Activated T-cell treated with anti-CD3 and anti-CD28 coated beads, Interleukin-2, amount 50 U/mL, for 24 hours (primary cell): ENCODE measurements around the gene ARID4A.

Experiments used
- DNase-seq: peaks from one replicate; pipeline ENCODE4 v3.0.0-alpha.2; 2020
- H3K27ac Mint-ChIP-seq: 2 replicates; pipeline ENCODE4 v1.8.0; 2020; ENCODE audit warnings: mild to moderate bottlenecking, mixed read lengths
- H3K27me3 Mint-ChIP-seq: 2 replicates; pipeline ENCODE4 v1.8.0; 2020; ENCODE audit warnings: mixed read lengths
- H3K36me3 Mint-ChIP-seq: 2 replicates; pipeline ENCODE4 v1.8.0; 2020; ENCODE audit warnings: low read depth, mixed read lengths
- H3K4me1 Mint-ChIP-seq: 2 replicates; pipeline ENCODE4 v1.8.0; 2020; ENCODE audit warnings: low read depth, mixed read lengths
- H3K4me3 Mint-ChIP-seq: 2 replicates; pipeline ENCODE4 v1.8.0; 2020; ENCODE audit warnings: mild to moderate bottlenecking, moderate library complexity, mixed read lengths
- H3K9me3 Mint-ChIP-seq: 2 replicates; pipeline ENCODE4 v1.8.0; 2020; ENCODE audit warnings: mixed read lengths

Gene ARID4A

GRCh38 chr14:58362798-58363412 lies 64.5 kb downstream of the ARID4A start:
- Mint-ChIP-seq H3K9me3 (no peaks in the 10 kb centered on the region), H3K4me3 (no peak overlapping the region), H3K27ac (no peak overlapping the region), H3K36me3 (peaks cover 74% of the 10 kb centered on the region), H3K27me3 (no peaks in the 10 kb centered on the region), H3K4me1 (peaks cover 5% of the 10 kb centered on the region)
- no peak for DNase-seq

GRCh38 chr14:58364316-58364715 lies 66.0 kb downstream of the ARID4A start:
- Mint-ChIP-seq H3K36me3 (peaks cover 81% of the 10 kb centered on the region), H3K27ac (peak overlapping the region; percentile 28), H3K4me1 (peaks cover 5% of the 10 kb centered on the region), H3K9me3 (no peaks in the 10 kb centered on the region), H3K4me3 (no peak overlapping the region), H3K27me3 (no peaks in the 10 kb centered on the region)
- no peak for DNase-seq

GRCh38 chr14:58367296-58367695 lies 68.9 kb downstream of the ARID4A start:
- Mint-ChIP-seq H3K27ac (no peak overlapping the region), H3K27me3 (no peaks in the 10 kb centered on the region), H3K4me1 (peaks cover 5% of the 10 kb centered on the region), H3K36me3 (peaks cover 80% of the 10 kb centered on the region), H3K9me3 (no peaks in the 10 kb centered on the region), H3K4me3 (no peak overlapping the region)
- DNase-seq, result no peak

GRCh38 chr14:58368956-58369355 lies 70.6 kb downstream of the ARID4A start:
- Mint-ChIP-seq H3K27ac (no peak overlapping the region), H3K9me3 (no peaks in the 10 kb centered on the region)

GRCh38 chr14:58376791-58377190 lies 78.4 kb downstream of the ARID4A start:
- Mint-ChIP-seq H3K27me3 (no peaks in the 10 kb centered on the region), H3K9me3 (no peaks in the 10 kb centered on the region), H3K4me1 (no peaks in the 10 kb centered on the region), H3K27ac (no peak overlapping the region), H3K36me3 (peaks cover 69% of the 10 kb centered on the region), H3K4me3 (no peak overlapping the region)
- no peak for DNase-seq

More at GRCh38 chr14:58368956-58369355, 70.6 kb downstream of the ARID4A start:
- Mint-ChIP-seq H3K4me3 (no peak overlapping the region), H3K27me3 (no peaks in the 10 kb centered on the region), H3K36me3 (peaks cover 82% of the 10 kb centered on the region), H3K4me1 (peaks cover 5% of the 10 kb centered on the region)
- no peak for DNase-seq

- Mint-ChIP-seq H3K4me1 (peaks cover 7% of the 10 kb centered on the region), H3K4me3 (no peak overlapping the region), H3K9me3 (no peaks in the 10 kb centered on the region), H3K27me3 (no peaks in the 10 kb centered on the region), H3K27ac (no peak overlapping the region), H3K36me3 (peaks cover 3% of the 10 kb centered on the region)
- no peak for DNase-seq
Measured at GRCh38 chr14:58390830-58391229, 92.5 kb downstream of the ARID4A start.

GRCh38 chr14:58395562-58395811 lies 97.1 kb downstream of the ARID4A start:
- Mint-ChIP-seq H3K36me3 (peaks cover 8% of the 10 kb centered on the region), H3K27ac (peak overlapping the region; percentile 65), H3K9me3 (no peaks in the 10 kb centered on the region), H3K4me1 (peaks cover 13% of the 10 kb centered on the region), H3K4me3 (peak overlapping the region; percentile 60), H3K27me3 (no peaks in the 10 kb centered on the region)
- DNase-seq, result no peak

- peak within 1 kb of the TSS; percentile 66 for H3K4me3 Mint-ChIP-seq
- H3K27ac Mint-ChIP-seq, result peak within 1 kb of the TSS; percentile 84
- H3K4me1 Mint-ChIP-seq, result peaks cover 12% of the 10 kb centered on the region
- no peaks in the 10 kb centered on the region for H3K9me3 Mint-ChIP-seq
- H3K36me3 Mint-ChIP-seq, result peaks cover 12% of the 10 kb centered on the region
- no peaks in the 10 kb centered on the region for H3K27me3 Mint-ChIP-seq
- DNase-seq, result peak; percentile 85
Measured at GRCh38 chr14:58395812-58396788, 97.7 kb downstream of the ARID4A start, which contains the start of gene TOMM20L. Gene TOMM20L (plus strand): TSS chr14:58395930. CDS start chr14:58395958, 28 bp downstream.

GRCh38 chr14:58397156-58397555 lies 98.8 kb downstream of the ARID4A start:
- Mint-ChIP-seq H3K27me3 (no peaks in the 10 kb centered on the region), H3K27ac (no peak overlapping the region), H3K9me3 (no peaks in the 10 kb centered on the region), H3K4me3 (no peak overlapping the region), H3K4me1 (peaks cover 11% of the 10 kb centered on the region), H3K36me3 (peaks cover 18% of the 10 kb centered on the region)
- DNase-seq, result no peak

GRCh38 chr14:58398495-58398894 lies 100.1 kb downstream of the ARID4A start:
- Mint-ChIP-seq H3K9me3 (no peaks in the 10 kb centered on the region), H3K36me3 (peaks cover 23% of the 10 kb centered on the region), H3K27ac (no peak overlapping the region), H3K4me3 (no peak overlapping the region), H3K4me1 (peaks cover 11% of the 10 kb centered on the region), H3K27me3 (no peaks in the 10 kb centered on the region)
- no peak for DNase-seq

GRCh38 chr14:58398895-58399294 lies 100.5 kb downstream of the ARID4A start:
- H3K36me3 Mint-ChIP-seq, result peaks cover 23% of the 10 kb centered on the region
- no peaks in the 10 kb centered on the region for H3K27me3 Mint-ChIP-seq
- H3K9me3 Mint-ChIP-seq, result no peaks in the 10 kb centered on the region
- H3K4me3 Mint-ChIP-seq, result no peak overlapping the region
- peaks cover 11% of the 10 kb centered on the region for H3K4me1 Mint-ChIP-seq
- H3K27ac Mint-ChIP-seq, result no peak overlapping the region
- no peak for DNase-seq

- Mint-ChIP-seq H3K4me1 (peaks cover 2% of the 10 kb centered on the region), H3K27me3 (no peaks in the 10 kb centered on the region), H3K36me3 (peaks cover 38% of the 10 kb centered on the region), H3K4me3 (no peak overlapping the region), H3K9me3 (no peaks in the 10 kb centered on the region), H3K27ac (no peak overlapping the region)
- DNase-seq, result no peak
Measured at GRCh38 chr14:58401587-58401986, 103.2 kb downstream of the ARID4A start.

GRCh38 chr14:58408681-58409215 lies 110.4 kb downstream of the ARID4A start:
- Mint-ChIP-seq H3K36me3 (peaks cover 82% of the 10 kb centered on the region), H3K27me3 (no peaks in the 10 kb centered on the region), H3K9me3 (no peaks in the 10 kb centered on the region), H3K4me3 (no peak overlapping the region), H3K27ac (no peak overlapping the region), H3K4me1 (no peaks in the 10 kb centered on the region)
- no peak for DNase-seq

- no peaks in the 10 kb centered on the region for H3K27me3 Mint-ChIP-seq
- no peak overlapping the region for H3K27ac Mint-ChIP-seq
- peaks cover 88% of the 10 kb centered on the region for H3K36me3 Mint-ChIP-seq
- H3K4me1 Mint-ChIP-seq, result peaks cover 30% of the 10 kb centered on the region
- H3K9me3 Mint-ChIP-seq, result no peaks in the 10 kb centered on the region
- no peak for DNase-seq
- H3K4me3 Mint-ChIP-seq, result no peak overlapping the region
Measured at GRCh38 chr14:58414845-58415244, 116.5 kb downstream of the ARID4A start.
